T-cell (primary cell): Measurements from ENCODE around the gene GLI2. TPM values are rescaled to one million over a fixed set of nuclear protein-coding genes. Genes with fewer than 3 reads are reported as not detected.
A peak's percentile ranks its signal among the peaks of the same experiment; 100 is the strongest.

Experiments
- ATAC-seq, 4 experiments: fragments of 200-7000 bp in 3 of 4; fragments of 150-1000 bp in 1 of 4; cut with Tn5 transposase; replicated peaks in 1 of 4; 1 replicate in 3 of 4; 2 replicates in 1 of 4; pipeline ENCODE4 v1.10.0; 2021; ENCODE audit warnings: moderate library complexity in 3 of 4, mild to moderate bottlenecking in 2 of 4, moderate number of reproducible peaks in 1 of 4
- CTCF ChIA-PET, 2 donors: fragments of 300-600 bp; sonication (Branson Sonifier 250); formaldehyde crosslinking; loops; one replicate each; lab custom pipeline; 2022; ENCODE audit warnings: antibody characterized with exemption in 2 of 2; lab: Charles Lee
- POLR2A ChIA-PET, 2 donors: fragments of 300-600 bp; sonication (Branson Sonifier 250); formaldehyde crosslinking; loops; one replicate each; lab custom pipeline; 2022; ENCODE audit warnings: antibody characterized with exemption in 2 of 2; lab: Charles Lee
- DNase-seq, 35 experiments: peaks; one replicate each; pipeline versions ENCODE4 v3.0.0 to v3.0.0-alpha.2; 2013 to 2023
- H3K27ac ChIP-seq: one replicate; pipeline ENCODE4 v1.5.1; 2013; ENCODE audit warnings: low read length
- H3K27me3 ChIP-seq, 2 experiments: replicated peaks in 1 of 2; 1 replicate in 1 of 2; 2 replicates in 1 of 2; pipeline versions ENCODE4 v1.6.1 to v1.7.0; 2013; ENCODE audit warnings: low read length in 1 of 2, mixed read lengths in 1 of 2; ENCODE audit not compliant: control insufficient read depth in 2 of 2, insufficient read depth in 2 of 2; ENCODE audit errors: extremely low read depth in 1 of 2
- H3K36me3 ChIP-seq, 2 donors: 1 replicate in 1 of 2; 2 replicates in 1 of 2; pipeline versions ENCODE4 v1.6.1 to v1.7.0; 2013; ENCODE audit warnings: low read length in 1 of 2; ENCODE audit not compliant: control insufficient read depth in 2 of 2, insufficient read depth in 1 of 2; ENCODE audit errors: extremely low read depth in 1 of 2
- H3K4me1 ChIP-seq, 2 experiments: 1 replicate in 1 of 2; 2 replicates in 1 of 2; pipeline versions ENCODE4 v1.6.1 to v1.7.0; 2013; ENCODE audit warnings: low read length in 2 of 2, mixed read lengths in 1 of 2; ENCODE audit not compliant: insufficient read depth in 2 of 2, control insufficient read depth in 1 of 2; ENCODE audit errors: extremely low read depth in 1 of 2
- H3K4me3 ChIP-seq, 2 donors: 1 replicate in 1 of 2; 2 replicates in 1 of 2; pipeline versions ENCODE4 v1.5.1 to v1.7.0; 2013; ENCODE audit warnings: mild to moderate bottlenecking in 2 of 2, low read length in 1 of 2, moderate library complexity in 1 of 2; ENCODE audit not compliant: control insufficient read depth in 1 of 2; ENCODE audit errors: extremely low read depth in 1 of 2
- H3K9me3 ChIP-seq: 2 replicates; pipeline ENCODE4 v1.7.0; 2013
- H3K27ac Mint-ChIP-seq, 2 donors: one replicate each; pipeline ENCODE4 v1.8.0; 2020 to 2021; ENCODE audit warnings: mild to moderate bottlenecking in 2 of 2, mixed read lengths in 2 of 2
- H3K27me3 Mint-ChIP-seq, 2 donors: one replicate each; pipeline ENCODE4 v1.8.0; 2021 to 2022; ENCODE audit warnings: mixed read lengths in 2 of 2
- H3K36me3 Mint-ChIP-seq: one replicate; pipeline ENCODE4 v1.8.0; 2021; ENCODE audit warnings: mixed read lengths
- H3K4me1 Mint-ChIP-seq, 3 donors: one replicate each; pipeline ENCODE4 v1.8.0; 2020 to 2022; ENCODE audit warnings: mixed read lengths in 3 of 3, mild to moderate bottlenecking in 1 of 3
- H3K4me3 Mint-ChIP-seq, 3 donors: one replicate each; pipeline ENCODE4 v1.8.0; 2020 to 2022; ENCODE audit warnings: mild to moderate bottlenecking in 3 of 3, mixed read lengths in 3 of 3, moderate library complexity in 3 of 3
- H3K9me3 Mint-ChIP-seq, 3 donors: one replicate each; pipeline ENCODE4 v1.8.0; 2020 to 2022; ENCODE audit warnings: mixed read lengths in 3 of 3
- WGBS: methylation state at CpG from one replicate; pipeline ENCODE4 v1.1.5; 2013; ENCODE audit warnings: missing lambda C conversion rate; ENCODE audit not compliant: insufficient coverage; 5-methylcytosine and 5-hydroxymethylcytosine counted together
- total RNA-seq, 35 experiments: library from RNA in 6 of 35; stranded (reverse) in 6 of 35; fragments of 120-200 nt in 1 of 35; gene quantifications; one replicate each; pipeline versions ENCODE4 v1.2.1 to v1.2.4 and lab custom pipeline; 2013 to 2026

GLI2 gene
- total RNA-seq, 5 donors from 2014 or later (not counting 1 experiment from before 2014, with no cell fraction given) = 0.25 TPM; not detected in 4

DNA sequence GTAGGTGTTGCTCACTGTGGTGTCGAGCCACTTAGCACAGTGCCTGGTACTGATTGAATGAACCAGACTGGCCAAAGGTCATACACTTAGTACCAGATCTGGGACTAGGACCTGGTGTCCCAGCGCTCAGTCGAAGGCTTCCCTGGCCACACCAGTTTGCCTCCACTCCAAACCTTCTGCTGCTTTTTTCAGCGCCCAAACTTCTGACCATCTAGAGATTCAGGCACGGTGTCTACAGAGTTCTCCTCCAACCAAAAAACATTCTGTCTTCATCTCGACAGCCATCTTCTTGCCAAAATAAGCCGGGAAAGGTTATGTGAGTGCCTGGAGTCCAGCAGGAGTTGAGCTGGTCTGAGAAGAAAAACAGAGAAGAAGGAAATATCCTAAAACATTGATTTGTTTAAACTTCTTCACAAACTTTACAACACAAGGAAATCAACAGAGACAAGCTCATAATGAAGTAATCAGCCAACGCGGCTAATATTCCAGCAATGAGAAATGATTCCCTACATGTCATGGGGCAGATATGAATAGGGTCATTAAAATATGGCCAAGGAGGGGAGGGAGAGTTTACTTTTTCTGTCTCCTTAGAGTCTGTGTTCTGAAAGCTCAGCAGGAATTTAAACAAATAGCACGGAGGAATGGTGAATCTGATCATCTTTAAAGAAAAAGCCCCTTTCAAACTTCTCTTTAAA, 2.3 kb upstream of the GLI2 start:
- no peaks in the 10 kb centered on the region for H3K9me3 ChIP-seq
- peaks cover 7 to 42% of the 10 kb centered on the region in 2 experiments for H3K27me3 ChIP-seq
- H3K27ac ChIP-seq = no peak overlapping the region
- Mint-ChIP-seq H3K4me3 (no peak overlapping the region), H3K36me3 (no peaks in the 10 kb centered on the region), H3K9me3 (no peaks in the 10 kb centered on the region), H3K27ac (no peak overlapping the region), H3K27me3 (peaks cover 33 to 49% of the 10 kb centered on the region in 2 donors), H3K4me1 (peaks cover 4 to 12% (median 10%) of the 10 kb centered on the region in 3 donors)
- POLR2A ChIA-PET = no interaction called here
- CTCF ChIA-PET = no interaction called here
- DNase-seq = no peak
- 69% methylated on average over 3 of the region's 10 CpGs for WGBS
- H3K4me3 ChIP-seq = no peak overlapping the region
- no peaks in the 10 kb centered on the region for H3K36me3 ChIP-seq
- no peak for ATAC-seq
- H3K4me1 ChIP-seq = peaks cover 0 to 12% of the 10 kb centered on the region in 2 experiments

GRCh38 chr2:120734930-120735651, 577 bp upstream of the GLI2 start:
- Histone ChIP-seq H3K36me3 (no peaks in the 10 kb centered on the region), H3K4me3 (no peak overlapping the region), H3K4me1 (peaks cover 0 to 12% of the 10 kb centered on the region in 2 experiments), H3K27me3 (peaks cover 14 to 52% of the 10 kb centered on the region in 2 experiments), H3K27ac (no peak overlapping the region), H3K9me3 (no peaks in the 10 kb centered on the region)
- Mint-ChIP-seq H3K9me3 (no peaks in the 10 kb centered on the region), H3K36me3 (no peaks in the 10 kb centered on the region), H3K27me3 (peaks cover 47 to 63% of the 10 kb centered on the region in 2 donors), H3K4me3 (peak overlapping the region in 1 of 3 donors; percentile 12), H3K27ac (no peak overlapping the region), H3K4me1 (peaks cover 4 to 12% (median 10%) of the 10 kb centered on the region in 3 donors)
- POLR2A ChIA-PET = no interaction called here
- WGBS = 23% methylated on average over 17 of the region's 40 CpGs
- ATAC-seq (no peak), DNase-seq (no peak)
- CTCF ChIA-PET = no interaction called here

DNA sequence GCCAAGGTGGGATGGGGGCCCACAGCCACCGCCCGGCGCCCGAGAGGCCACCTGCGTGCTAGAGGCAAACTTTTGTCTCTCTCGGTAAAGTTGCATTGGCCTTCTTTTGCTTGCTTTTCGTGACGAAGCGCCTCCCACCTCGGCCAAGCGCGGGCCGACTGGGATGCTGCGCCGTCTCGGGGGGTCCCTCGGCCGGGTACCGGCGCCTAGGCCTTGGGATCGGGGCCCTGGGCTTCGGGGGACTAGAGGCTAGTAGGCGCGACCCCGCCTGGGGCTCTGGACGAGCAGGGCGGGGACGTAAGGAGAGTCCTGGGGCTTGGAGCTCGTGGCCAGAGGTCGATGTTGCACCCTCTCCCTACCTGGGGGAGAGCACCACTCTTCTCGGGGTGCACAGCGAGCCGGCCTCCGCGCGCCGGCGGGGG, 545 bp downstream of the GLI2 start:
- Mint-ChIP-seq H3K27me3 (peaks cover 57 to 73% of the 10 kb centered on the region in 2 donors), H3K4me3 (peak overlapping the region in 1 of 3 donors; percentile 54), H3K9me3 (no peaks in the 10 kb centered on the region), H3K27ac (no peak overlapping the region), H3K36me3 (no peaks in the 10 kb centered on the region), H3K4me1 (peaks cover 4 to 12% (median 10%) of the 10 kb centered on the region in 3 donors)
- peaks cover 21 to 58% of the 10 kb centered on the region in 2 experiments for H3K27me3 ChIP-seq
- no peak overlapping the region for H3K4me3 ChIP-seq
- H3K9me3 ChIP-seq = no peaks in the 10 kb centered on the region
- H3K4me1 ChIP-seq = peaks cover 0 to 12% of the 10 kb centered on the region in 2 experiments
- ATAC-seq (no peak), DNase-seq (no peak)
- H3K36me3 ChIP-seq = no peaks in the 10 kb centered on the region
- POLR2A ChIA-PET = no interaction called here
- under 1% methylated on average over 23 of the region's 38 CpGs for WGBS
- no peak overlapping the region for H3K27ac ChIP-seq
- CTCF ChIA-PET = no interaction called here

DNA sequence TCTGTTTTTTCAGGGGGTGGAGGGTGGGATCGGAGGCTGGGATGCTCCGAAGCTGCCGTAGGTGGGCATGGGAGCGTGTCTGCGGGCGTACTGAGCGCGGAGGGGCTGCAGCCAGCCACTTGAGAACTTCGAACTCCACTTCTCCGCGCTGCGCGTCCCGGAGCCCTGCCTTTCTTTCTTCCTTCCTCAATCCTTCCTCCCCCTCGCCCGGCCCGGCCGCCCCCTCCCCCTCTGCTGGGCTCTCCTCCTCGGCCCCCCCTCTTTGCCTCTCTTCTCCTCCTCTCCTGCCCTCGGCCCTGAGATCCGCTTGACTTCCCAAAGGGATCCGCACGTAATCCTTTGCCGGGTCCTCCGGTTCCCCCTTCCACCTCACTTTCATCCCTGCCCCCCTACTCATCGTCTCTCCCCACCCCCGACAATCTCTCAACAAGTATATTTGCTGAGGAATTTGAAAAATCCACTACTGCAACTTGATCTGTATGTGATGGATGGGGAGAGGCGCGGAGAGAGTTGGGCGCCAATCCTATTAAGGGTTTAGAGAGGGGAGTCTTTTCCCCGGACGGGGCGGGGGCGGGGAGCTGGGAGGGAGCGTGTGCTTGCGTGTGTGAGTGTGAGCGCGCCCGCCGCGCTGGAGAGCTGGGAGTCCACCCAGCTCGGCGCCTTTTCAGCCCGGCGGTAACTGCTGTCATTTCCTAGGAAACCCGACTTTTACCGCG, 1.1 kb downstream of the GLI2 start:
- no peak for ATAC-seq
- DNase-seq = no peak
- Histone ChIP-seq H3K9me3 (no peaks in the 10 kb centered on the region), H3K4me1 (peaks cover 0 to 12% of the 10 kb centered on the region in 2 experiments), H3K36me3 (no peaks in the 10 kb centered on the region), H3K27me3 (peaks cover 21 to 60% of the 10 kb centered on the region in 2 experiments), H3K27ac (no peak overlapping the region), H3K4me3 (no peak overlapping the region)
- ChIA-PET POLR2A (no interaction called here), CTCF (no interaction called here)
- Mint-ChIP-seq H3K4me3 (peak overlapping the region in 1 of 3 donors; percentile 54), H3K4me1 (peaks cover 4 to 12% (median 10%) of the 10 kb centered on the region in 3 donors), H3K27ac (no peak overlapping the region), H3K27me3 (peaks cover 59 to 73% of the 10 kb centered on the region in 2 donors), H3K9me3 (no peaks in the 10 kb centered on the region), H3K36me3 (no peaks in the 10 kb centered on the region)
- 4% methylated on average over 31 of the region's 48 CpGs for WGBS

- Mint-ChIP-seq H3K4me1 (peaks cover 6 to 12% (median 10%) of the 10 kb centered on the region in 3 donors), H3K4me3 (peak overlapping the region in 1 of 3 donors; percentile 54), H3K27ac (no peak overlapping the region), H3K36me3 (no peaks in the 10 kb centered on the region), H3K9me3 (no peaks in the 10 kb centered on the region), H3K27me3 (peaks cover 62 to 74% of the 10 kb centered on the region in 2 donors)
- WGBS = 15% methylated on average over 28 of the region's 37 CpGs
- no peak for DNase-seq
- peaks cover 0 to 12% of the 10 kb centered on the region in 2 experiments for H3K4me1 ChIP-seq
- peaks cover 21 to 65% of the 10 kb centered on the region in 2 experiments for H3K27me3 ChIP-seq
- ChIA-PET CTCF (no interaction called here), POLR2A (no interaction called here)
- no peaks in the 10 kb centered on the region for H3K9me3 ChIP-seq
- no peak overlapping the region for H3K27ac ChIP-seq
- ATAC-seq = no peak
- no peaks in the 10 kb centered on the region for H3K36me3 ChIP-seq
- no peak overlapping the region for H3K4me3 ChIP-seq
These were observed 1.9 kb downstream of the GLI2 start for GRCh38 chr2:120737340-120738101.
